ENCODE results near the gene ITPR2. TPM values are rescaled to one million over a fixed set of nuclear protein-coding genes. Genes with fewer than 3 reads are reported as not detected.
"Not testable (repeated sequence)": the region's sequence is repeated elsewhere in the genome, so short reads cannot be mapped to it uniquely, and the experiment has no call there.

Gene ITPR2
- total RNA-seq, 3 donors from 2014 or later (not counting 1 experiment from before 2014, with no cell fraction given) = 59.1 to 70.7 (median 68.2) TPM

GRCh38 chr12:26317942-26318575 lies 514.9 kb downstream of the ITPR2 start:
- no peak overlapping the region for H3K27ac Mint-ChIP-seq

DNA sequence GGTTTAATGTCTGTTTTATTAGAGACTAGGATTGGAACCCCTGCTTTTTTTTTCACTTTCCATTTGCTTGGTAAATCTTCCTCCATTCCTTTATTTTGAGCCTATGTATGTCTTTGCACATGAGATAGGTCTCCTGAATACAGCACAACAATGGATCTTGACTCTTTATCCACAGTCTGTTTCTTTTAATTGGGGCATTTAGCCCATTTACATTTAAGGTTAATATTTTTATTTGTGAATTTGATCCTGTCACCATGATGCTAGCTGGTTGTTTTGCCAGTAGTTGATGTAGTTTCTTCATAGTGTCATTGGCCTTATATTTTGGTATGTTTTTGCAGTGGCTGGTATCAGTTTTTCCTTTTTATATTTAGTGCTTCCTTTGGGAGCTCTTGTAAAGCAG lies 518.9 kb downstream of the ITPR2 start:
- H3K27ac ChIP-seq (ENCODE audit: low read length); H3K36me3 ChIP-seq (ENCODE audit: control insufficient read depth, insufficient read depth, low read length); H3K4me3 ChIP-seq (ENCODE audit: low read length); ATAC-seq; H3K4me1 ChIP-seq (ENCODE audit: control insufficient read depth, insufficient read depth, low read length); H3K27ac Mint-ChIP-seq; H3K4me3 Mint-ChIP-seq; intact Hi-C loops (cut with micrococcal nuclease); H3K9me3 ChIP-seq (ENCODE audit: control insufficient read depth, insufficient read depth, low read length); DNase-seq; H3K27me3 ChIP-seq (ENCODE audit: control insufficient read depth, insufficient read depth, low read length); H3K4me1 Mint-ChIP-seq: not testable (repeated sequence)
- Mint-ChIP-seq H3K36me3 (peaks cover 21% of the 10 kb centered on the region), H3K27me3 (ENCODE audit: low read depth in 2 of 2) (peaks cover 8 to 14% of the 10 kb centered on the region in 2 donors), H3K9me3 (peaks cover 9 to 14% of the 10 kb centered on the region in 2 donors)

More at GRCh38 chr12:26317942-26318575, 514.9 kb downstream of the ITPR2 start:
- ATAC-seq (no peak), DNase-seq (no peak)
- H3K27me3 Mint-ChIP-seq (ENCODE audit: low read depth in 2 of 2) = peaks cover 8 to 12% of the 10 kb centered on the region in 2 donors
- Histone ChIP-seq H3K27ac (ENCODE audit: low read length) (no peak overlapping the region), H3K4me3 (ENCODE audit: low read length) (no peak overlapping the region), H3K9me3 (ENCODE audit: control insufficient read depth, insufficient read depth, low read length) (peaks cover 5% of the 10 kb centered on the region), H3K4me1 (ENCODE audit: control insufficient read depth, insufficient read depth, low read length) (no peaks in the 10 kb centered on the region), H3K27me3 (ENCODE audit: control insufficient read depth, insufficient read depth, low read length) (no peaks in the 10 kb centered on the region), H3K36me3 (ENCODE audit: control insufficient read depth, insufficient read depth, low read length) (no peaks in the 10 kb centered on the region)
- peaks cover 24% of the 10 kb centered on the region for H3K36me3 Mint-ChIP-seq
- TF ChIP-seq, protein P1, sequence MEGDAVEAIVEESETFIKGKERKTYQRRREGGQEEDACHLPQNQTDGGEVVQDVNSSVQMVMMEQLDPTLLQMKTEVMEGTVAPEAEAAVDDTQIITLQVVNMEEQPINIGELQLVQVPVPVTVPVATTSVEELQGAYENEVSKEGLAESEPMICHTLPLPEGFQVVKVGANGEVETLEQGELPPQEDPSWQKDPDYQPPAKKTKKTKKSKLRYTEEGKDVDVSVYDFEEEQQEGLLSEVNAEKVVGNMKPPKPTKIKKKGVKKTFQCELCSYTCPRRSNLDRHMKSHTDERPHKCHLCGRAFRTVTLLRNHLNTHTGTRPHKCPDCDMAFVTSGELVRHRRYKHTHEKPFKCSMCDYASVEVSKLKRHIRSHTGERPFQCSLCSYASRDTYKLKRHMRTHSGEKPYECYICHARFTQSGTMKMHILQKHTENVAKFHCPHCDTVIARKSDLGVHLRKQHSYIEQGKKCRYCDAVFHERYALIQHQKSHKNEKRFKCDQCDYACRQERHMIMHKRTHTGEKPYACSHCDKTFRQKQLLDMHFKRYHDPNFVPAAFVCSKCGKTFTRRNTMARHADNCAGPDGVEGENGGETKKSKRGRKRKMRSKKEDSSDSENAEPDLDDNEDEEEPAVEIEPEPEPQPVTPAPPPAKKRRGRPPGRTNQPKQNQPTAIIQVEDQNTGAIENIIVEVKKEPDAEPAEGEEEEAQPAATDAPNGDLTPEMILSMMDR (IDR thresholded peaks at IDR 0.05) = no peak
- H3K4me3 Mint-ChIP-seq = no peak overlapping the region
- intact Hi-C loops (cut with micrococcal nuclease) = no loop called here
- no peaks in the 10 kb centered on the region for H3K4me1 Mint-ChIP-seq
- peaks cover 9 to 13% of the 10 kb centered on the region in 2 donors for H3K9me3 Mint-ChIP-seq

- peaks cover 21% of the 10 kb centered on the region for H3K36me3 Mint-ChIP-seq
- H3K27ac ChIP-seq (ENCODE audit: low read length); H3K27me3 ChIP-seq (ENCODE audit: control insufficient read depth, insufficient read depth, low read length); ATAC-seq; H3K27ac Mint-ChIP-seq; H3K9me3 ChIP-seq (ENCODE audit: control insufficient read depth, insufficient read depth, low read length); intact Hi-C loops (cut with micrococcal nuclease); H3K4me3 ChIP-seq (ENCODE audit: low read length); DNase-seq; H3K36me3 ChIP-seq (ENCODE audit: control insufficient read depth, insufficient read depth, low read length); H3K4me3 Mint-ChIP-seq; H3K4me1 Mint-ChIP-seq; H3K4me1 ChIP-seq (ENCODE audit: control insufficient read depth, insufficient read depth, low read length): not testable (repeated sequence)
- peaks cover 8 to 14% of the 10 kb centered on the region in 2 donors for H3K27me3 Mint-ChIP-seq (ENCODE audit: low read depth in 2 of 2)
- WGBS (ENCODE audit: insufficient coverage) = 94% methylated on average over 6 of the region's 6 CpGs
- peaks cover 10 to 14% of the 10 kb centered on the region in 2 donors for H3K9me3 Mint-ChIP-seq
Observed at GRCh38 chr12:26310489-26310888, 522.5 kb downstream of the ITPR2 start.

DNA sequence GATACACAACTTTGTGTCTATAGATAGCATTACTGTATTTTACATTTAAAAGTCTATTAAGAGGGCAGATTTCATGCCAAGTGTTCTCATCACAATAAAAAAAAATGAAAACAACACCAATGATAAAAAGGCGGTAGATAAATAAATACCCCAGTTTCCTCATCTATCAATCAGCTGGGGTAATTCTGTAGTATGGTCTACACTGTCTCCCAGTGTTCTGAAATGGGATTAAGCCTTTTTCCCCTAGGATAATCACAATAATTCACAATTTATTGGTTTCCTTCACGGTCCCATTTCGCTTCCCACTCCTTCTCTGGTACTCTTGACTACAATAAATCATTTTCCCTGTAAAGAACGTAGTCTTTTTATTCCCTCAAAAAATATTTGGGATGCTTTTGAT lies 523.4 kb downstream of the ITPR2 start:
- H3K27me3 Mint-ChIP-seq (ENCODE audit: low read depth in 2 of 2) = peaks cover under 1 to 12% of the 10 kb centered on the region in 2 donors
- no peaks in the 10 kb centered on the region for H3K36me3 ChIP-seq (ENCODE audit: control insufficient read depth, insufficient read depth, low read length)
- H3K4me1 Mint-ChIP-seq = no peaks in the 10 kb centered on the region
- no peaks in the 10 kb centered on the region for H3K27me3 ChIP-seq (ENCODE audit: control insufficient read depth, insufficient read depth, low read length)
- intact Hi-C loops (cut with micrococcal nuclease) = no loop called here
- H3K4me3 ChIP-seq (ENCODE audit: low read length) = no peak overlapping the region
- DNase-seq (no peak), ATAC-seq (no peak)
- peaks cover 15% of the 10 kb centered on the region for H3K36me3 Mint-ChIP-seq
- WGBS (ENCODE audit: insufficient coverage) = 50% methylated on average over 2 of the region's 4 CpGs
- no peak overlapping the region for H3K4me3 Mint-ChIP-seq
- no peak overlapping the region for H3K27ac Mint-ChIP-seq
- H3K9me3 ChIP-seq (ENCODE audit: control insufficient read depth, insufficient read depth, low read length) = no peaks in the 10 kb centered on the region
- no peak overlapping the region for H3K27ac ChIP-seq (ENCODE audit: low read length)
- TF ChIP-seq, protein P1 (IDR thresholded peaks at IDR 0.05) = no peak
- H3K9me3 Mint-ChIP-seq = peaks cover 8 to 10% of the 10 kb centered on the region in 2 donors
- no peaks in the 10 kb centered on the region for H3K4me1 ChIP-seq (ENCODE audit: control insufficient read depth, insufficient read depth, low read length)
